ENCODE data around the gene CNTN4.

The CNTN4 gene

GRCh38 chr3:3013317-3014052 lies 914.8 kb downstream of the CNTN4 start:
- DNase-seq: no peak

DNA sequence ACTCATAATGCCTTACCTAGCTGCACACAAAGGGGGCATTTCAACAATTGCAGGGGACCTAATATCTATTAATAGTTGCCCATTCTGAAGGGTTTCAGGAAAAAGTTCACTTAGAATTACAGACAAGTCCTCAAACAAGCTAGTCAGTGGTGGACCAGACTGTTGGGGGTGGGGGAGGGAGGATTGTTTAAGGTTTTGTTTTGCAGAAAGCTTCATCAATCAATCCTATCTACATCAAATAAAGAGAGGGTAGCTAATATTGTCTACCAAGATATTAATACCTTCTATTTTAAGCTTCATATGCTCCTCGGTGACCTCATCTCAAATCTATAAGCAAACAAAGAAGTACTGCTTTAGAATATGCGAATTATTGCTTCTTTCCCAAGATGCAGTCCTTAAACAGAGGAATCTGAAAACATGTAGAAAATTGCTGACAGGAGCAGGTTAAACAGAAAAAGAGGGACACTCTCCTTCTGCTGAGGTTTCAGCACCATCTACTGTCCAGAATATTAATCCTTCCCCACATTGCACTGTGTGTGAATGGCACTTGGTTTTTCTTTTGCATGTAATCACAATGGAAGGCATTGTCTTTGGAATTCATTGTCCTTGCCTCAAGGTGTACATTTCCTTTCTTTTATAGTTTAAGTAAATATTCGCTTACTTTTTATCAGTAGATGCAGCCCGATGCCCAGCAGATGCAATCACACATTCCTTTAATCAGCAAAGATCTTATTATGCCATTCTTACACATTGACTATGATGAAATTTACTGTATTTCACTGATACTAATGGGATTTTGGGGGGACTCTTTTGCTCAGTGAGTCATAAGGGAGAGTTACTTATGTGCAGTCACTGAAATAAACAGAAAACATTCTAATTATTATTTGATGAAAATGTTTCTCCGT lies 916.8 kb downstream of the CNTN4 start:
- DNase-seq: no peak

DNA sequence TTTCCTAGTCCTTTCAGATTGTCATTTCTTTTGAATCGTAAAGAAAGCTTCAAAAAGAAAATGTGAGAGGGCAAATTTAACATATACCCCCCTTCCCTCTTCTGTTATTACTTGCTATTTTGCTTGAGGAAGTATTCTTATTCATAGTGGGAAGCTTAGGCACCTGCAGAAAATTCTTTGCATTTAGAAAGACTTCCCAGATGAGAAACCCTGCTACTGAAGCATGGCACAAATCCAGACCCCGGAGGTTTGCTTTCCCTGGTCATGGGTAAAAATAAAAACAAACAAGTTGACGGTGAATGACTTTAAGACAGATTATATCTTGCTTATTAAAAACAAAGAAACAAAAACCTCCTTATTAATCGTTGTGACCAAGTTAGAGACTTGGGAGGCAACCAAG lies 917.6 kb downstream of the CNTN4 start:
- no peak for DNase-seq

DNA sequence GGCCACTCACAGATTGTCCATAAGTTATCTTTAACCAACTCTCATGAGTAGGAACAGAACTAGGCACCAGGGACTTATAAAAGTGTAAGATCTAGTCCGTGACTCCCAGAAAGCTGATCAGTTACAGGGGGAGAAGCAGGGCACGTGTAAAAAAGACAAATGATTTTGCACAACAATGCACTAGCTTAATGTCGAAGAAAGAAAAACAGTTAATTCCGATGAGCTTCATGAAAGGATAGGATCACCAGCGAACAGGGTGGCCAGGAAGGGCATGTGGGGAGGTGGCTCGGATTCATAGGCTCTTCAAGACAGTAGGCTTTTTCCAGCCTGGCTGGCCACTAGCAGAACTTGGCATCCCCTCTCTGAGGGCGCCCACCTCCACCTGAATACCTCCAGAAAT lies 921.5 kb downstream of the CNTN4 start:
- DNase-seq: no peak

DNA sequence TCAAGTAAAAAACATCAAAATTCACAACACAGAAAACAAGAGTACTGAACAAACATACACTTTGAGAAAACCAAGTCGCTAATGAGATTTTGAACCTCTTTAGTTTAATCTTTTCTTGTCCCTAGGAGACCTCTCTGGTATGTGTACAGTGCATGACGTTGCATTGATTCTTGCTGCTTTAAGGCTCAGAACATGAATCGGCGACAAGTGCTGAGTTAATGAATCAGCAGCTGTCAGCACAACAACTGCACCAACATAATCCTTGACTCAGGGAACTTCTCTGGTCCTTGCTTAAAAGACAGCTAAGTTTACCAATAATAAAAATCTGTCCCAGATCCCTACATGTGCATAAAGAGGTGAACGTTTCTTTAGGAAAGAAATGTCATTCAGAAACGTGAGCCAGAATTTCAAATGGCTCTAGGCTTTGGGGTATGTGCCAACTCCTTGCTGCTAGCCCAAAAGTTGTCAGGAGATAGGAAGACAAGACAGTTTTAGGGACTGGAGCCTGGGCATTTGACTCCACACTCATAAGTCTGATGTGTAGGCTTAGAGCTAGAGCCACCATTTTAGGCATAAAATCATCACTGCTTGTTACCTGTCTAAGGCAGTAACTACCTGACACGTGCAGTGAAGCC lies 924.6 kb downstream of the CNTN4 start:
- DNase-seq: no peak

DNA sequence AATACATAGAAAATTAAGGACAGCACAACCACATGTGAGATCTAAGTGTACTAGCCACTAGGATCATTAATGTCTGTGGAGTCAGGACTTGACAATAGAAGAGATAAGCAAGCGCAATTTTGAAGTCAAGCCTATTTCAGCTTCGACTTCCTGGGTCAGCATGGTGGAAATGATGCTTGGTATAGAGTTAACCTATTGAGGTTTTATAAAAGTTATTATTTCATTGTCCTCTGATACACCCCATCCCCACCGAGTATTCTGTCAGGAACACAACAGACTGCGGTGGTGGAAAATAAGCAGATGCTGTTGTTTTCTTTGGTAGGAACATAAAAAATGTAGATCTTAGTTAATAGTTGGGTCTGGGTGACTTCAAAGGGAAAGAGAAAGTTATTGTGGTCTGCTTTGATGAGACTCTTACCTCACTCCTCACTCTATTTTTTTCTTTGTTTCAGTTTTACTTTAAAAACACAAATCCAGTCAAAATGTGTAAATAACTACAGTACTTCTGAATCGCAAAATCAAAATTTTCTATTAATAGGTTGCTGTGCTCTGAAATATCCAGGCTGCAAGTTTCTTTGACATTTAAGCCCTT lies 929.4 kb downstream of the CNTN4 start:
- DNase-seq: no peak

GRCh38 chr3:3031326-3031725 lies 932.7 kb downstream of the CNTN4 start:
- DNase-seq: no peak

DNA sequence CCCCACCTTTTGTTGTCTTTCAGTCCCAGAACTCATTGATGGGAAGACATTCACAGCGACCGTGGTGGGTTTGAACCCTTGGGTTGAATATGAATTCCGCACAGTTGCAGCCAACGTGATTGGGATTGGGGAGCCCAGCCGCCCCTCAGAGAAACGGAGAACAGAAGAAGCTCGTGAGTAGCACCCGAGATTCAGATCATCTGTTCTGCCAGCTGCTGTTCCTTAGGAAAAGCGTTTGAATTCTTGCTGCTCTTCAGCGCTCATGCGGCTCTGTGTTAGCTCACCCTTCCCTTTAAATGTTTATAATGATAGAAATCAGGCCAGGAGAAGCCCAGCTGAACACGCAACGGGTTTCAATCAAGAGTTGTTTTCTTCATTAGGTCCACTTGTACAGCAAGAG lies 938.5 kb downstream of the CNTN4 start:
- no peak for DNase-seq

DNA sequence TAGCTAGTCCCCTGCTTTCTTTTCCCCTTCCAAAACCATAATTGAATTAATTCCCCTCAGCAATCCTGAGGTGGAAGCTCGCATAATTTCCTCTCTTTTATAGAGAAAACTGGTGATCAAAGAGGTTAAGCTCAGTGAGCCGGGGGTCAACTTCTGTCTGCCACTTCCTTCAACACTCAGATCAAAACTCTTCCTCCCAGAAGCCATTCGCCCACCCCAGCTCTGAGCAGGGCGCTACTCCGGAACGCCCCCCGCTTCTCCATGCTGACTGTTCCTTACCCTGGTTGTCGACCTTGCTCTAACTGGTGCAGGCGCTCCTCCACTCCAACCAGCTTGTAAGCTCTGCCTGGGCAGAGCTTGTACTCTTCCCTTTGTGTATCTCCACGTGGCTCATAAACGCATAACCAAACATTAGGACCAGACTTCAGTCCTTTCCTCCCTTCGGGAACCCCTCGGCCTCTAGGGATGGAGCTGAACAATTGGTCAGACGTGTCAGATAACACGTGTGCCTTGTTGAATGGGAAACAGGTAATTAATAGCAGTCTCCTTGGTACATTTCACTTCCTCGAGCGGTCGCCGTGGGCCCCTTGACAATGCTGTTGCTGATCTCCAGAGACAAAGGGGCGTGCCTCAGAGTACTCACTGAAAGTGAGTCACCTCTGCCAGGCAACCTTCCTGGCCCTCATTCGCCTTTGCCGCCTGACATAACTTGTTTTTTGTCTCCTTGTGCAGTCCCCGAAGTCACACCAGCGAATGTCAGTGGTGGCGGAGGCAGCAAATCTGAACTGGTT lies 939.7 kb downstream of the CNTN4 start:
- no peak for DNase-seq

- no peak for DNase-seq
These were observed 955.3 kb downstream of the CNTN4 start for GRCh38 chr3:3053974-3054373.

DNA sequence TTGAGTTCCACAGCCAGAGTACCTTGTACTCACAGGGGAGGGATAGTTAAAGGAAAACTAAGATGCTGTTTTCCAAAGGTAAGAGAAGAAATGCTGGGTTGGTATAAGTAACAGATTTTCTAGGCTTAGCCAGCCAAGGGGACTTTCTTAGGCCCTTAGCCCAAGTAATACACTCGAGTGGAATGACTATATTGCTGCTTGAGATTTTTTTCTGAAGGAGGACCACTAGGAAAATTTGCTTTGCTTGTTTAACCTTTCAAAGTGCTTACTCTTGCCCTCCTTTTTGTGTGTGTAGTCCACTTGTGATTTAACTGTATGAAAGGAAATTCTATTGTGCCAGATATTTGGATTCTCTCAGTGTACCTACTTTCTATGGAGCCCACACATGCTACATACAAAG lies 961.0 kb downstream of the CNTN4 start:
- no peak for DNase-seq

DNA sequence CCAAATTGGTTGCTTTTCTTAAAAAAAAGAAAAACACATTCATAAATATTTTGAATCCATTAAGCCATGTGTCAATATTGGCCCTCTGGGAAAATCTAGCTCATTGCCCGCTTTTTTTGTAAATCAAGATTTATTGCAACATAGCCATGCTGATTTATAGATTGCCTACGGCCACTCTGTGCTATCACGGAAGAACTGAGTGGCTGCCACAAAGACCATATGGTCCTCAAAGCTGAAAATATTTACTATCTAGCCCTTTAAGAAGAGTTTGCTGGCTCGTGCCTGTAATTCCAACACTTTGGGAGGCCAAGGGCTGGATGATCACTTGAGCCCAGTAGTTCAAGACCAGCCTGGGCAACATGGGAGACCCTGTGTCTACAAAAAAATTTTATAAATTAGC lies 965.6 kb downstream of the CNTN4 start:
- no peak for DNase-seq

DNA sequence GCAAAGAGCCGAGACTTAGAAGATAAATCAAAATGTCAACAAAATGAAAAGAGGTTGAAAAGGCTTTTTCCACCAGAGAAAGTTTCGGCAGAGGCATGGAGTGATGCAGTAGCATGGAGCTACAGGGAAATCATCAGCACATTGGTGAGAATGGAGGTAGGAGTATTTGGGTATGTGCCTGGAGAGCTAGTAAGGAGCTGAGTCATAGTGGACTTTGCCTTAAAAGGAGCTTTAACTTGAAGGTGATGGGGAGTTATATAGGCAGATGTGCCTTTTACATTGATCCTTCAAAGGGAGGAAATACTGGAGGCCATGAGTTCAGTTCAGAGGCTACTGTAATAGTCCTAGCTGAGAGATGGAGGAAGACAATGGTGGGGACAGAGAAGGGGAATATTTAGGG lies 967.2 kb downstream of the CNTN4 start:
- DNase-seq: no peak

DNA sequence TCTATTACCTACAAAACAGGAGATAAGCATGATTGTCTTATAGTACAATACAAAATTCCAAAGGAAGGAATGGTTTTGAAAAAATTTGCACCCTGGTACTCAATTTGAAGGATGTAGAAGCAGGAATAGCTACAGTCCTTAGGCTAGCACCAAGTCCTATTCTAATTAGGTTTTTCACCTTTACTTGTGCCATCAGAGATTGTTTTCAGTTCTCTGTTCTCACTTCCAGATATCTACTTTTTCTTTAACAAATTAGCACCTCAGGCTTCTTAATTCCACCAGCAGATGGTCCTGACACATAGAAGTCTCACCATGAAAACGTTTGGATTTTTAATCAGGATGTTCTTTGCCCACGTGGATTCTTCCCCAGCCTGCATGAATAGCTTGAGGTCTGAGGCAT lies 967.7 kb downstream of the CNTN4 start:
- DNase-seq: no peak

- no peak for DNase-seq
These were observed 968.2 kb downstream of the CNTN4 start for GRCh38 chr3:3066910-3067309.

DNA sequence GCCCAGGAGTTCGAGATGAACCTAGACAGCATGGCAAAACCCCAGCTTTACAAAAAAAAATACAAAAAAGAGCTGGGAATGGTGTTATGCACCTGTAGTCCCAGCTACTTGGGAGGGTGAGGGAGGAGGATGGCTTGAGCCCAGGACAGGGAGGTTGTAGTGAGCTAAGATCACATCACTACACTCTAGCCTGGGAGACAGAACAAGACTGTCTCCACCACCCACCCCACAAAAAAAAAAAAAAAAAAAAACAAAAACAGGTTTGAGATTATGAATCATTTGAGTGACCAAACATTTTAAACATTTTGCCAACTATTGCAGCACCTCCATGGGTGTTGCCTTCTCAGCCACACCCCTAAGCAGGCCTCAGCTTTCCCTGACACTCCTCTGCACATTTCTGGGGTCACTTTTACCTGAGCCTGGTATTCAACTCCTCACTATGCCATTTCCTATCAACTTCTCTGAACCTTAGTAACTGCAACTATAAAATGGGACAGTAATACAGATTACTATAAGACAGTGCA lies 969.8 kb downstream of the CNTN4 start:
- no peak for DNase-seq

DNA sequence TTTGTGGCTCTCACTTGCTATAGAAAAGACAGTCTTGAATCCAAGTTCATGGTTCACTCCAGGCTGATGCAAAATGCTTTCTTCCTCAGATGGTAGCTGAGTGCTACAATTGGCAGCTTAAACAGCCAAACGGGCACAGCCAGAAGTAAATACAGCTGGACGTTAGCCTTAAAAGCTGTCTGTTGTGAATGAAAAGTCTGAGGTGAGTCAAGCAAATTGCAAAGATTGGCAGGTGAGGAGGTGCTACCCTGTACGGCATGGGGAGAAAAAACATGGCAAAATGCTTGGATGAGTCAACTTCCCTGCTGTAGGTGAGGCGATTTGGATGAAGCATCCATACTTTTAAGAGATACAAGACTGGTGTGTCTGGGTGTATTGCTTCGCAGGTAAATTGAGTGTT lies 971.1 kb downstream of the CNTN4 start:
- no peak for DNase-seq

GRCh38 chr3:3071136-3071535 lies 972.5 kb downstream of the CNTN4 start:
- DNase-seq: no peak

GRCh38 chr3:3074551-3075257 lies 976.0 kb downstream of the CNTN4 start:
- no peak for DNase-seq

DNA sequence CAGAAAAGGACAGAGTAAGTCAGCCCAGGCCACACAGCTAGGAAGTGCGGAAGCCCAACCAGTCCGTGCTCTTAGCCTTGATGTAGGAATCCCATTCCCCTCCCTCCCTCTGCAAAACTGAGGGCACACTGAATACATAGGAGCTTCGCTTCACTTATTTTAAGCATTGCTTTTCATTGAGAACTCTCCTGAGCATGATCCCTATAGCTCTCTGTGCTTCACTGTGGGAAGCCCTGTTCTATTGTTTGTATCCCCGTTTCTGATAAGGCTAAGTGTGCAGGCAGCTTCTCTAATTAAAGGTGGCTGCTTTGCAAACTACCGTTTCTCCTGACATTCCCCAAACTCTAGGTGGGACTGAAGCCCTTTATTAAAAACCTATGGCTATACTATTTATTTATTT lies 981.6 kb downstream of the CNTN4 start:
- DNase-seq: no peak

DNA sequence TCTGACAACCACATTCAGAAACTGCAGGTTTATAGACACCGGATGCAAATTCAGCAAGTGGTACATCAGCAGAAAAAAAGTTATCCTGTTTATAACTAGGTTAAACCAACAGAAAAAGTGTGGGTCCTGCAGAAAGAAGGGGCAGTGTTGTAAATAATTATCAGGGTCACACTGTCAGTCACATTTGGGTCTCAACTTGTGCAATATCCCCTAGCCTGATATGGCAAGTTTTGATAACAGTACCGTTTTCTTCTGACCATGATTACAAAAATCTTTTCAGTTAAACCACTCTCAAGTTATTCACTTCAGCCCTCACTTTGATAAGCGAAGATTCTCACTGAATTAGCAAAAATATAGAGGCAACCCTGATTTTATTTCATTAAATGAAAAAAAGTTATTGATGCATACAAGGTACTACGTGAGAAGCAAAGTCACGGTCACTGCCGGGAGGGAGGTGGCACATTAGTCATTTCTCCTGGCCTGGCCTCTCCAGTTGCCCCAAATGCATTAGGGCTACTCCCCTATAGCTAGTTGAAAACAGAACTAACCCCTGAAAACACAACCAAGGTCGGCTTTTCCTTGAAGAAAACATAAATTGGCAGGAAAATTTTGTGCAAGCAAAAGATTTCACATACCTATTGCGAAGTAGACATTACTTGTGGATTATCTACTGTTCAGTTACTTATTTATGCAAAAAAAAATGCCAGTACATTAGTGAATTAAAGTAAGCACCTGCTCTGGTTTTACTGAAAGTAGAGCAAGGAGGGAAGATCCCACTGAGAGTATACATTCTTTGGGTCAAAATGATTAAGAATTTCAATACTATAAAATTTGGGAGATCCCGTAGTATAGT lies 982.9 kb downstream of the CNTN4 start:
- no peak for DNase-seq

Data from activated CD8-positive, alpha-beta memory T cell treated with anti-CD3 and anti-CD28 coated beads, Interleukin-2, amount 50 U/mL, for 48 hours (primary cell).